ENCODE measurements around the gene FRAS1.
"Not testable (repeated sequence)": the region's sequence is repeated elsewhere in the genome, so short reads cannot be mapped to it uniquely, and the experiment has no call there.

Gene FRAS1

DNA sequence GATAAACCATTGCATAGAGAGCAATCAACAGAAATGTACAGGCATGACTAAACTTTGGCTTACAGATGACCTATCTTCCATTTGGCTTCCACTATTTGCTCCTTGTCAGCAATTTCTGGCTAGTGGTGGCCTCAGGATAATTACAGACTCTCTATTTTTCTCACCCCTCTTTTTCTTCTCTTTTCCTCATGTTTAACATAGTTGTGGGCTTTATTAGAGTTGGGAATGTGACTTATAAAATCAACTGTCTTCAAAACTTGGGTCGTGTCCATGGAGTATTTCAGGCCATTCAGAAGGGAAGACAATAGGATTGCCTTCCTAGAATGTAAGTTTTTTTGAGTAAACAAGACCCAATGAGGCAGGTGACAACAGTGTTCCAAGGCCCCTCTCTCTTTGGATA lies 236.2 kb downstream of the FRAS1 start:
- DNase-seq = no peak

- no peak for DNase-seq
These were observed 236.7 kb downstream of the FRAS1 start for GRCh38 chr4:78293821-78294301.

DNA sequence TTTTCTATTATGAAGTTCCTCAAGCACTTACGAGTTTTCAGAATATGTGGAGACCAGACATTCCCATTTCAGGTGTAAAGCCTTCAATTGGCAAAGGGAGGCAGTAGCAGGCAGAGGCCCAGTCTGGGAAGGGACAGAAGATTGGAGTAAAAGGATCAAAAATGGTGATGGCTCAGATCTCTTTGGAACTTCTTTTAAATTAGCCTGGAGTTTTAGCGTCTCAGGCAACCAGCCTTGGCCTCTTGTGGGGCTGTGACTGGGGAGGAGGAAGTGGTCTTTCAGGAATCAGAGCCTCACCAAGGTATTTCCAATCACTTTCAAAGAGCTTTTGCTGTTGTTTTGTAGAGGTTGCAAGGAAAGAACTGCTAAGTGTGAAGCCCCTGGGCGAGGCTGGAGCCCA lies 239.1 kb downstream of the FRAS1 start:
- no peak for DNase-seq

GRCh38 chr4:78297116-78297800 lies 240.1 kb downstream of the FRAS1 start:
- no peak for DNase-seq

DNA sequence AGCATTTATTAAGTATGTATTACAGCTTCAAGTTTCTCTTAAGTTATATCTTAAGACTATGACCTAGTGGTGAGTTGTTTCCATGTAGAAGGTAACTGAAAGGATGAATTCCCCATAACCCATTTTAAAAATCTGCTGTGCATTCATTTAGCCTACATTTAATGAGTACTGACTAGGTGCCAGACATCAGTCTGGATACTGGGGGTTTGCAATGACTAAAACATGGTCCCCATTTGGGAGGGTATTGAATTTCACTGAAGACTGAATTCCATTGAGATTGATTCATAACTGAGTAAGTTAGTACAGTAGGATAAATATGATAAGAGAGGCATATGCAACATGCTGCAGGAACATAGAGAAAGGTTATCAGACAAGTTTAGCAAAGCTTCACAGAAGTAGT lies 241.5 kb downstream of the FRAS1 start:
- DNase-seq = no peak

- DNase-seq = no peak
These were observed 242.4 kb downstream of the FRAS1 start for GRCh38 chr4:78299565-78299972.

GRCh38 chr4:78307263-78307662 lies 250.1 kb downstream of the FRAS1 start:
- not testable (repeated sequence) for DNase-seq

- no peak for DNase-seq
These were observed 251.4 kb downstream of the FRAS1 start for GRCh38 chr4:78308517-78308916.

- DNase-seq = no peak
These were observed 252.2 kb downstream of the FRAS1 start for GRCh38 chr4:78309352-78309751.

- DNase-seq = no peak
These were observed 253.1 kb downstream of the FRAS1 start for GRCh38 chr4:78310007-78310739.

DNA sequence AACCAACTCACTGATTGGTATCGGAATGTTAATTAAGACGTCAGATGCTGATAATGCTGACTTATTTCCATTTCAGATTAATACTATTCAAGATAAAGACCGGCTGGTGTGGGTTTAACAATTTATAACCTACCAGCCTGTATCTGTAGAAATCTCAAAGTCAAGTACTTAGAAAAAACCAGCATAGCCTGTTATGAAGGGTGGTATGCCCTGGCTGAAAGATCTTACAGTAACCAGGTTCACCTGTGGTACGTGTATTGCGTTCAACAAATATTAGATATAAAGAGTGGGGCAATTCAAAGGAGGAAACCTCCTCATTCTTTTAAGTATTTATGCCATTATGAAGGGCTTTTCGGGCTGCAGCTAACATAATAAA lies 253.6 kb downstream of the FRAS1 start:
- DNase-seq = no peak

- DNase-seq = no peak
These were observed 254.2 kb downstream of the FRAS1 start for GRCh38 chr4:78311306-78311705.

GRCh38 chr4:78312989-78313753 lies 256.0 kb downstream of the FRAS1 start:
- no peak for DNase-seq

GRCh38 chr4:78313754-78314120 lies 256.6 kb downstream of the FRAS1 start:
- DNase-seq = no peak

GRCh38 chr4:78318126-78318525 lies 261.0 kb downstream of the FRAS1 start:
- DNase-seq = no peak

GRCh38 chr4:78320349-78320935 lies 263.3 kb downstream of the FRAS1 start:
- no peak for DNase-seq

- DNase-seq = no peak
These were observed 264.9 kb downstream of the FRAS1 start for GRCh38 chr4:78322032-78322431.

DNA sequence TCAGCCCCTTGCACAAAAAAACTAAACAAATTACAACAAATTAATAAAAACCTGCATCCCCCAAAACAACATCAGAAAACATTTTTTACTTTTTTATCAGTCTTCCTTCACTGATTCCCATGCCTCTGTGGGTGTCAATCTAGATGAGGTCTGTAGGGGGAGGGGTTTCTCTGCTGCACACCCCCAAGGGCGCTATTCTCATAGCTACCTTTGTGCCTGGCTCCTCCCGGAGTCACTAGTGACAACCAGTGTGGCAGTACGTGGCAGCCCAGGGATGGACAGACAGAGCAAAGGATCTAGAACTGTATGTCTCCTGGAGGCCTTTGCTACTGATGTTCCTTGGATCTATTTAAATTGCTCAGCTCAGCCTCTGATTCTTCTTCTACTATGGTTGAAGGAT lies 266.3 kb downstream of the FRAS1 start:
- no peak for DNase-seq

- no peak for DNase-seq
These were observed 267.5 kb downstream of the FRAS1 start for GRCh38 chr4:78324625-78325024.

DNA sequence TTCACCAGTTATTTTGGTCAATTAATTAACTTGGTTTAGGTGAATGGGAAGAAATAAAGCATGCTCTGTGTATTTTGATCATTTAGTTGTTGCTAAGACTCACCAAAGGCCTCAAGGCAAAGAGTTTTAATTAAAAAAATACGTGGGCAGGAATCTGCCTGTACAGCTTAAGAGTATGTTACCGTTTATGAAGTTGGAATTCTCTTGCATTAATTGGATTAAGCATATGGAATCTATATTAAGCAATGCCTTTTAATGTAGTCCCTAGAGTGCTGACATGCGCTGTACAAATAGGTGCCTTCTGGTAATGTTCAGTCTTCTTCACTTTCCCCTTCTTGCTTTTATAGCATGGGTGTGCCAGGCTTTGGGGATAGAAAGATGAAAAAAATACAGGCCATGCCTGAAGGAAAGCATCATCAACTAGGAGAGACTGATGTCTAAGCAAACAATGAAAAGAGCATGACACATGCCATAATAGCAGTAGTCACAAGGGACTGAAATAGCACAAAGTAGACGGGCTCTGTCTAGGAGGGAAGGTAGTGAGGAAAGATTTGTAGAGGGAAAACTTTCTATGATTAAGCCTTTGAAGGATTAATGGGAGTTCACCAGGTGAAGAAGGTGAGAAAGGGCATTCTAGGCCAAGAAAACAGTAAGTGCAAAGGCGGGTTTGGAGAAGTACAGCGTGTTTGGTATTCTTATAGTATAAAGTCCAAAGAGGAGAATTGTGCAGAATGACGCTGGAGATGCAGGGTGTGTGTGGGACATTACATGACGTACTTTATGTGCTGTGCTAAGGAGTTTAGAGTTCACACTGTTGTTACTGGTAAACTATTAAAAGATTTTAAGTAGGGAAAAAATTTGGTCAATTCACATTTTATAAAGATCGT lies 268.4 kb downstream of the FRAS1 start:
- DNase-seq = no peak

DNA sequence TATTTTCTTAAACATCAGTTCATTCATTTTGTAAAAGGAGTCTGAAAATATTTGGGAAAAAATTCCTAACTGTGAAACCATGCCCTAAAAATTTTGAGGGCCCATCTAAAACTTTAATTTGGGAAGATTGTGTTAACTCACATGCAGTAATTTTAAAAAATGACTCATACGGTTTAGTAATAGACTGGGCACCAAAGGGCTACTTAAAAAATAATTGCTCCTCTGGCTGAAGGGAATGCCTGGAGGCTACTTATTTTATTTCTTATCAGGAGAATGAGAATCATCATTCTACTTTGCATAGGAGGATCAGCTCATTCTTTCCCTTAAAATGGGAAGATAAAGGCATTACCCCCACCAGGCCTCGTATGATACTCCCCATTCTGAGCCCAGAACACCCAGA lies 271.5 kb downstream of the FRAS1 start:
- DNase-seq = not testable (repeated sequence)

DNA sequence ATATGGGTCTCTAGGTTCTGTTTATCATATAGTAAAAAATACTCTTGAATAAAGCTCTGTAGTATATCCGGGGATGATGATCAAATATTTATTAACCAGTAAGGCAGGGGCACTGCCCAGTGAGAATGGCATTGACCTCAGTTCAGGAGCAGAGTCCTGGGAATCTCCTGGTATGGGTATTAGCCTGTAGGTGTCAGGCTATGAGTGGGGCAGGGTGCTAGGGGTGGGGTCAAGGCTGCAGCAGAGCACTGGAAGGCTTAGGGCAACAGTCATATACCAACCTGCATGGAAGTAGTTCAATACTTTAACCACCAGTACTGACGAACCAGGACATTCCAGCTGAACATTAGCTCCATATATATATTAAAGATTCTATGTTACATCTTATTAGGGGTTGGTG lies 274.1 kb downstream of the FRAS1 start:
- DNase-seq = no peak
